GM19099 (cell line): ENCODE measurements around the gene SYNE2.

Experiments used
- POLR2A ChIP-seq: IDR thresholded peaks from 3 replicates; pipeline ENCODE4 v1.6.1; 2011; ENCODE audit warnings: low read depth; ENCODE audit not compliant: insufficient read length; ENCODE audit errors: extremely low read depth

Gene SYNE2, protein sequence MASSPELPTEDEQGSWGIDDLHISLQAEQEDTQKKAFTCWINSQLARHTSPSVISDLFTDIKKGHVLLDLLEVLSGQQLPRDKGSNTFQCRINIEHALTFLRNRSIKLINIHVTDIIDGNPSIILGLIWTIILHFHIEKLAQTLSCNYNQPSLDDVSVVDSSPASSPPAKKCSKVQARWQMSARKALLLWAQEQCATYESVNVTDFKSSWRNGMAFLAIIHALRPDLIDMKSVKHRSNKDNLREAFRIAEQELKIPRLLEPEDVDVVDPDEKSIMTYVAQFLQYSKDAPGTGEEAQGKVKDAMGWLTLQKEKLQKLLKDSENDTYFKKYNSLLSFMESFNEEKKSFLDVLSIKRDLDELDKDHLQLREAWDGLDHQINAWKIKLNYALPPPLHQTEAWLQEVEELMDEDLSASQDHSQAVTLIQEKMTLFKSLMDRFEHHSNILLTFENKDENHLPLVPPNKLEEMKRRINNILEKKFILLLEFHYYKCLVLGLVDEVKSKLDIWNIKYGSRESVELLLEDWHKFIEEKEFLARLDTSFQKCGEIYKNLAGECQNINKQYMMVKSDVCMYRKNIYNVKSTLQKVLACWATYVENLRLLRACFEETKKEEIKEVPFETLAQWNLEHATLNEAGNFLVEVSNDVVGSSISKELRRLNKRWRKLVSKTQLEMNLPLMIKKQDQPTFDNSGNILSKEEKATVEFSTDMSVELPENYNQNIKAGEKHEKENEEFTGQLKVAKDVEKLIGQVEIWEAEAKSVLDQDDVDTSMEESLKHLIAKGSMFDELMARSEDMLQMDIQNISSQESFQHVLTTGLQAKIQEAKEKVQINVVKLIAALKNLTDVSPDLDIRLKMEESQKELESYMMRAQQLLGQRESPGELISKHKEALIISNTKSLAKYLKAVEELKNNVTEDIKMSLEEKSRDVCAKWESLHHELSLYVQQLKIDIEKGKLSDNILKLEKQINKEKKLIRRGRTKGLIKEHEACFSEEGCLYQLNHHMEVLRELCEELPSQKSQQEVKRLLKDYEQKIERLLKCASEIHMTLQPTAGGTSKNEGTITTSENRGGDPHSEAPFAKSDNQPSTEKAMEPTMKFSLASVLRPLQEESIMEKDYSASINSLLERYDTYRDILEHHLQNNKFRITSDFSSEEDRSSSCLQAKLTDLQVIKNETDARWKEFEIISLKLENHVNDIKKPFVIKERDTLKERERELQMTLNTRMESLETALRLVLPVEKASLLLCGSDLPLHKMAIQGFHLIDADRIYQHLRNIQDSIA (N-terminal part only)

DNA sequence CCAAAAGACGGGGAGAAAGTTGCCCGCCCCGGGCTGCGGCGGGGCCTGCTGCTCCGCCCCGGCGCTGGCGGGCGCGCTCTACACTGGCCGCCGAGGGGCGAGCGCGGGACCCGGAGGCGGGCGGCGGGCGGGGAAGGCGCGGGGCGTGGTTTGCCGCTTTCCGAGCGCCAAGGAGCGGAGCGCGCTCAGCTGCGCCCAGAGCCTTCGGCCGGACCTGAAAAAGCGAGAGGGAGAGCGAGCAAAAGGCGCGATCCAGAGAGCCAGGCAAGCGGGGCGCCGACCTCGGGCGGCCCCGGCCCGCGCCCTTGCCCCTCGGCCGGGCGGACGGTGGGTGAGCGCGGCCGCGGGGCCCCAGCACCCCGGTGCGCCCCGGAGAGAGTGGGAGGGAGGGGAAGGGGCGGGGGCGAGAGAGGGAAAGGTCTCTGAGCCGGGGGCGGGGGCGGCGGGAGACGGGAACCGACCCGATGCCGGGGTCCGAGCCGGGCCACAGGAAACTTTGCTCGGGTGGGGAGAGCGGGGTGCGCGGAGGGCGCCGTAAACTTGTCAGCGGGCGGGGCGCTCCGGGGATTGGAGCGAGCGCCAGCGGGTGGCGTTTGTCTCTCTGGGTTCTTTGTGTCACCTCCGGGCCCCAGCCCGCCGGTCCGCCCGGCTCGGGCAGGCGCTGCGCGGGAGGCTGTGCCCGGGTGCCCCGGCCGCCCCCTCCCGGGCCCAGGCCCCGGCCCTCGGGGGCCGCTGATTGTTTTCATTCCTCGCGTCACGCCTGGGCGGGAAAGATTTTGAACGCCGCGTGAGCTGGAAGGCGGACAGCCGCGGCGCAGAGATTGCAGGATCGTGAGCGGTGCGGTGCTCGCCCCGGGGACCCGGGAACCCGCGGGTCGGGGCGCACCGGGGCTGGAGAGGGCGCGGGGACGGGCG, at the start of gene SYNE2:
Gene SYNE2 (plus strand): TSS at position 188 of the 915 bp plus-strand sequence. CDS start 56,145 bp downstream, outside the sequence.
- TF ChIP-seq POLR2A, result peak; percentile 76

DNA sequence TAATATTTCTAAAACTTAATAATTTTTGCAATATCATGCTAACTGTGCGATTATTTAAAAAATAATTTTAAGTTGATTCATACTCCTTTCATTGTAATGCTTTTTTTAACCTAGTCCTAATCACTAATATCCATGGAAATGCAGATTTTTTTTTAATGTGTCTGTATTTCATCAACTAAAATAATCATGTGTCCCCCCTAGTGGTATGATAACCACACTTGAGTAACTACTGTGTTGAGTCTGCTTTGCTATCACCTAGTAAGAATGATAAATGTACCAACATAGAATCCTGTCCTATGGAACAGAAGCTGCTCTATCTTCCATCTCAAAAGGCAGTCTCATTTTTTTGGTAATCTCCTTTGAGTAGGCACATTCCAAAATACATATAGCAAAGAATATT, 19.1 kb upstream of the SYNE2 start:
- no peak for TF ChIP-seq POLR2A

DNA sequence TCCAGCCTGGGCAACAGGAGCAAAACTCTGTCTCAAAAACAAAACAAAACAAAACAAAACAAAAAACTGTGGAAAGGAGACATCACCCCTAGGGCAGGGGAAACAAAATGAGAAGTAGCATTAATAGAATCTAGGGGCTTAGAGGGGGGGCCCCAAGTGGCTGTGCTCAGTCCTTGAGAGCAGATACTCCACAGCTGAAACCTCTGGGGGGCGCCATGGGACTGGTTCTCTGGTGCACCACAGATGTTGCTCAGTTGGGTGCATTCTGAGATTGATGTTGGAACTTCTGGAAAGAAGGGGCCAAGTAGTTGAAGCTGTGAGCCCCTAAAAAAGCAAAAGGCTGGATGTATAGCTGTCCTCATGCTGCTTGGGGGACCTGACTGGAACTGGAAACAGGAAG, 11.8 kb upstream of the SYNE2 start:
- no peak for TF ChIP-seq POLR2A

DNA sequence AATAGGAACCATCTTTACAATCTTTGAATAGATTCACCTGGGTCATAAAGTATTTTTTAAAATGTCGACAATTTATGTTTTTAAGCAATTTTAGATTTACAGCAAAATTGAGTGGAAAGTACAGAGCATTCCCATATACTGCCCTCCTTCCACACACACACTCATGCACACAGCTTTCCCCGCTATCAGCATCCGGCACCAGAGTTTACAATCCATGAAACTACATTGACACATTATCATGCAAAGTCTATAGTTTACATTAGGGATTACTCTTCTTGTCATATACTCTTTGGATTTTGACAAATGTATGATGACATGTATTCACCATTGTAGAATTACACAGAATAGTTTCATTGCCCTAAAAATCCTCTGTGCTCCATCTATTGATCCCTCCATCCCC, 9.0 kb upstream of the SYNE2 start:
- no peak for TF ChIP-seq POLR2A

DNA sequence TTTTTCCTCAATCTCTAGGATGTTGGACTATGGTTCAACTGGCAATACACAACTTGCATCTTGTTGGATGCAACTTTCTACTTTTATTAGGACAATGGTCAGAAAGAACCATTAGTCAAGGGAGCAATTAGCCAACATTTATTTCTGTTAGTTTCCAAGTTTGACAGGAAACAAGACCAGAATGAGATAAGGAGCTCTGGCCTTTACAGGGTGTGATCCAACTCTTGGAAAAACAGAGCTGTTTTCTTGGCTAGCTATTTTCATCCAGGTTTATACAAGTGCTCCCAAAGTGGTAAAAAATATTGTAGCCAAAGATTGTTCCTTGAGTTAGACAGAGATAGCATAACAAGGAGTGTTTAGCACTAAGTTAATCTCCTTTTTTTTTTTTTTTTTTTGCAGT, 3.9 kb upstream of the SYNE2 start:
- TF ChIP-seq POLR2A, result no peak

DNA sequence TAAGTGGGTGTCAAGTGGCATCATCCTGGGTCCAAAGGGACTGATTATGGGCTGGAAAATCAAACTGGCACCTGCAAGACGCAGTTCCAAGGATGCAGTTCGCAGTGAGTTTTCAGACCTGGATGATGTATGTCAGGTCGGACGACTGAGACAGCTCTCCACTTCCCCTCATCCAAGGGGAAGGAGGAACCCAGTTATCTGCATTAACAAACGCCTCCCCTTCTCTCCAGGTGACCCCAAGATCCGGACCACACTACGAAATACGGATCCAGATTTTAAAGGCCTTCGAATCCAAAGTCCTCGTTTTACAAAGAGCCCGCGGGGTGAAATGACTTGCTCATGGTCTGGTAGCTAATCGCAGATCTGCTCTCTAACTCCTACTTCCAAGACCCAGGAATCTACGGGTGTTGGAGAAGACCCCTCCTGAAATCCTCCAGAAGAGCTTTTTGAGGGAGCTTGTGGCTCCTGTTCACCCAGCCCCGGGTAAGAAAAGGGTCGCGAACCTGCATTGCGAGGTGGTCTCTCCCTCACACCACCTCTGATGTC, 460 bp upstream of the SYNE2 start:
- TF ChIP-seq POLR2A, result no peak

DNA sequence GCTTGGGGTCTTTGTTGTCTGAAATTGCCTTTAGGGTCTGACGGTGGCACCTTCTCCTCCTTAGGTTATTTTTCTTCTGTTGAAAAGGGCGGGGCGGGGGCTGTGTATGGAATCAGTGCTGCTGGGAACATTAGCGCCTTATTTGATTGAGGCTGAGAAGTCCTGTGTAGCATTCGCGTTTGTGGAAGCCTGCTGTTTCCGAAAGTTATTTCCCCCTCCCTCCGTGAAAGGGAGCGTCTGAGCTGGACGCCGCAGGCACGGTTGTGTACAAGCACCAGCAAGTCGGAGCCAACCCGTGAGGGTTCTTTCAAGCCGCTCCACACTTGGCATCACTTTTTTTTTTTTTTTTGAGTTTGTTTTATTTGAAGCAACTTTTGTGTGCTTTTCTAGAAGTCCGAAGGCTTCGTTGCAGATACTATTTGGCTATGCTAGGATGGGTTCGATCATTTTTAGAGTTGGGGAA, 1.1 kb downstream of the SYNE2 start:
- no peak for TF ChIP-seq POLR2A

DNA sequence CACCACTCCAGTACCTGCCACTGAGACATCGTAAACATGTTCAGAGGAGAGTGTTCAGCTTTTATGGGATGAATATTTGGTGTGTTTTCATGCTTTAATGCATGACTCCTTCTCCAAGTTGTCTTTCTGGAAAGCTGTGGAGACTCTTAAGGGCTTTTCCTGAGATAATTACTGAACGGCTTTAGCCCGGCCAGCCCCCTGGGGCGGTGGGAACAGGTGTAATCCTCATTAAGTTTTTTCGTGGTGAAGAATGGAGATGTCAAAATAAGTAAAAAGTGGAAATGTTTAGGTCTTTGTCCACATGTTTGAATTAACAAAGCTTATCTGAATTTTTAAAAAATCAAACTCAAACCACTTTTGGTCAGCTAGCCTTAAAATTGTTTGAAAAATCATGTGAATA, 1.5 kb downstream of the SYNE2 start:
- no peak for TF ChIP-seq POLR2A

DNA sequence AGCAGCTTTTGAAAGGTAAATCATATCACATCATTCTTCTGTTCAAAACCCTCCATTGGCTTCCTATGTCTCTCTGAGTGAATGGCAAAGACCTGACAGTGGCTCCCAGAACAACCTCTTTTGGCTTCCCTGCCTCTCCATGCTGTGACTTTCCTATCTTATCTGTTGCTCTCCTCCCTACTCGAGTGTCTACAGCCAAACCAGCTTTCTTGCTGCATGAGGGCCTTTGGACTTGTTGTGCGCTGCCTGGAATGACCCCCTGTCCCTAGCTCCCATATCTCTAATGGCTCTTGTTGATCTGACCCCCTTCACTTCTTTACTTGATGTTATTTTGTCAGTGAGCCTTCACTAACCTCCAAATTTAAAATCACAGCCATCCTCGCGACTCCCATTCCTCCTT, 2.5 kb downstream of the SYNE2 start:
- no peak for TF ChIP-seq POLR2A

DNA sequence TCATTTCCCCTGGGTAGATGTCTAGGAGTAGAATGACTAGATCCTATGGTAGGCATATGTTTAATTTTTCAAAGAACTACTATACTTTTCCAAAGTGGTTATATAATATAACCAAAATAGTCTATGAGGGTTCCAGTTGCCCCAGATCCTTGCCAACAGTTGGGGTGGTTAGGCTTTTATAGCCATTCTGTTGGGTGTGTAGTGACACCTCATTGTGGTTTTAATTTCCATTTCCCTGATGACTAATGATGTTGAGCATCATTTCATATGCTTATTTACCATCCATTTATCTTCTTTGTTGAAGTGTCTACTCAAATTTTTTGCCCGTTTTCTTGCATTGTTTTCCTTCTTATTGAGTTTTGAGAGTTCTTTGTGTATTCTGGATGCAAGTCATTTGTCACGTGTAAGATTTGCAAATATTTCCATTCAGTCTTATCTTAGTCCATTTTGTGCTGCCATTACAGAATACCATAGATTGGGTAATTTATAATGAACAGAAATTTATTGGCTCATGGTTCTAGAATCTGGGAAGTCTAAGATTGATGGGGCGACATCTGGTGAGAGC, 4.7 kb downstream of the SYNE2 start:
- no peak for TF ChIP-seq POLR2A

DNA sequence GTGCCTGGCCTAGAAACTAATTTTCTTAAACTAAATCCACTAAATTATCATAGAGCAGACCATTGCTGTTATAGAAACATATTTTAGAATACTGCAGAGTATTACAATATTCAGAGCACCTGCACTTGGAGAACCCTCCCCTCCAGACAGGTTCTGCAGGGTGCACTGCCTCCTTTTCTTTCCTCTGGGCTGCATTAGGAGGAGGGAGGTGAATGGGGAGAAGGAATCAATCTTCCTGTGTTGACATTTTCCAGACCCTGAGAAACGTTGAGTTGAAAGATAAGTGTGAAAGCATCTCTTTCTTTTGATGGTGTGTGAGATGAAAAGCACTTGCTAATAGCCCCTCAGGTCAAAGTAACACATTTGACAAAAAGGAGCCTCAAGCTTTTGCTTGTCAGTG, 7.3 kb downstream of the SYNE2 start:
- TF ChIP-seq POLR2A, result no peak

DNA sequence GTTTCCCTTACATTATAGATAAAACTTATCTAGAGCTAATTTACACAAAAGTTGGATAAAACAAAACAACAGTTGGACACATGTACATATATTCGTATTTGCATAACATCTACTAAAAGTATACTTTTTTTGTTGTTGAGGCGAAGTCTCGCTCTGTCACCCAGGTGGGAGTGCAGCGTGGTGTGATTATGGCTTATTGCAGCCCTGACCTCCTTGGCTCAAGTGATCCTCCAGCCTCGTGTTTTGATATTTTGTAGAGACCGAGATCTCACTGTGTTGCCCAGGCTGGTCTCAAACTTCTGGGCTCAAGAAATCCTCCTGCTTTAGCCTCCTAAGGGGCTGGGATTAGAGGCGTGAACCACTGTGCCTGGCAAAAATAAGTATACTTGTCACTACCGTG, 9.4 kb downstream of the SYNE2 start:
- TF ChIP-seq POLR2A, result no peak

DNA sequence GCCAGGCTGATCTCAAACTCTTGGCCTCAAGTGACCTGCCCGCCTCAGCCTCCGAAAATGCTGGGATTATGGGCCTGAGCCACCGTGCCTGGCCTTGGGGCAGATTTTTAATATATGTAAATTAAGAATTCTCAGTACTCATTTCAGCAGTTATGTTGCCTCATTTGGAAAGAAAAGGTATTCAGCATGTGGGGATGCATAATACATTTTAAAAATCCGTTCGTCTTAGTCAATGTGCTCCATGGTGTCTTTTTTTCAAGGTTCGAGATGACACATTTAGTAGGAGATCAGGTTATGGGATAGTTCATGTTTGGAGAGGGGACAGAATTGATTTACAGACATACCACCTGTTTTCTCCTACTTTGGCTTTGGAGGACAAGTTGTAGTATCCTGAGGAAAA, 10.2 kb downstream of the SYNE2 start:
- TF ChIP-seq POLR2A, result no peak
